GM12891 (cell line): Measurements from ENCODE around the gene RANBP3.

Experiments
- POLR2A ChIP-seq: IDR thresholded peaks from 2 replicates; pipeline ENCODE4 v1.6.1; 2011; ENCODE audit warnings: low read depth, low read length, control low read depth
- POLR2AphosphoS5 ChIP-seq: IDR thresholded peaks from 2 replicates; pipeline ENCODE4 v1.6.1; 2011; ENCODE audit warnings: low read depth, low read length, control low read depth
- TAF1 ChIP-seq: IDR thresholded peaks from 2 replicates; pipeline ENCODE4 v1.6.1; 2011; ENCODE audit warnings: low read depth, low read length, control low read depth

DNA sequence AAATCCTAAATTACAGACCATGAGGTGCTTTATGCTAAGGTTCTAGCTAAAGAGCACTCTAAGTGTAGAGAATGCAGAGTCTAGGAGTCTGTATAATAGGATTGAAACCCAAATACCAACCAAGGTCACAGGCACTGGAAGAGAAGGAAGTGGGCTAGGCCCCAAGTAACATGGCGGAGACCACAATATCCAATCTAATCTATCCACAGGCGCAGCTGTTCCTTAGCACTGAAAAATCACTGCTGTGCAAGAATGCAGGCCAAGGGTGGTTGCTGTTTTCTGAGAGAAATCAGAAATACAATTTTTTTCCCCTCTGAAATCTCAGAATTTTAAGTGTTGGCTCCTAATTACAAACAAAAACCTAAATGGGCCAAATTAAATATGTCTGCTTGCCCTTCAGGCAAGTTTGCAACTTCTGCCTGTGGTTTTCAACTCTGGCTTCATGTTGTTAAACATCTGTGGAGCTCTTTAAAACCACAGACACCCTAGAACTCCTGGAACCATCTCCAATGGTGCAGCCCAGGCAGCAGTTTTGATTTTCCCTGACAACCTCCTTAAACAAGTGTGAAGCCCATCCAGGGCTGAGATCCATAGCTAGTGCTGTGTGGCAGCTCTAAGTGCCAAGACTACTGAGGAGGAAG is 6.1 kb downstream of the RANBP3 start:
- TF ChIP-seq POLR2AphosphoS5: no peak
- TF ChIP-seq TAF1: no peak
- TF ChIP-seq POLR2A: no peak
